GM23248 (cell line): ENCODE measurements around the gene PKN2.

Experiments
- EZH2 ChIP-seq: fragments of 200-600 bp; sonication (generic); IDR thresholded peaks from 2 replicates; pipeline ENCODE4 v1.6.1; 2018; ENCODE audit warnings: antibody characterized with exemption, mild to moderate bottlenecking; ENCODE audit not compliant: insufficient read depth, poor library complexity, severe bottlenecking
- EZH2phosphoT487 ChIP-seq: fragments of 200-600 bp; sonication (generic); IDR thresholded peaks from 2 replicates; pipeline ENCODE4 v1.6.1; 2018; ENCODE audit warnings: antibody characterized with exemption, moderate library complexity, mild to moderate bottlenecking, low read depth; ENCODE audit not compliant: insufficient read depth

- TF ChIP-seq EZH2, result no peak
- no peak for TF ChIP-seq EZH2phosphoT487
Measured at GRCh38 chr1:88875595-88875994, 191.5 kb downstream of the PKN2 start.
